Body of pancreas (tissue), 4 donors: ENCODE data around the gene SORCS2.

ENCODE experiments used
- POLR2A ChIP-seq, 3 donors: fragments of 450-650 bp; IDR thresholded peaks; one replicate each; pipeline ENCODE4 v1.6.1; 2016; ENCODE audit warnings: antibody characterized with exemption in 3 of 3, mild to moderate bottlenecking in 2 of 3
- TF ChIP-seq, protein P1 (sequence below), 7 experiments: fragments of 450-650 bp in 4 of 7; fragments of 200-600 bp in 3 of 7; sonication (generic) in 3 of 7; IDR thresholded peaks; one replicate each; pipeline ENCODE4 v1.5.1; 2016 to 2019; ENCODE audit warnings: antibody characterized with exemption in 7 of 7

DNA sequence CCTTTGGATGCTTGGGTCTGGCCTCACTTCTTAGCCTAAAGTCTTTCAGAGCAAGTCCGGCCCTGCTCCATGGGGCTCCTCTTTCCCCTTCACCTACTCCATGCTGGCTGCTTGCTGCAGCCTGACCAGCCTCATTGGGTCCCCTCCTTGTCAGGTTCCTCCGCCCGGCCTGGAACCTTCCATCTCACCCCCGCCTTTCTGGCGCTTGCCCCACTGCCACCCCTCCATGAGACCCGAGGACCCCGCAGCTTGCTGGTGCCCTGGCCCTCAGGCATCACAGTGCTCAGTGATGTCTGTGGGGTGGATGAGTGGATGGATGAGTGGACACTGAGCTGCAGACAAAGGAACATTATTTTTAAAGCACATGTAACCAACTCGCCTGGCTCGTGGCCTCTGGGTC is 24.7 kb downstream of the SORCS2 start:
- TF ChIP-seq, protein P1, sequence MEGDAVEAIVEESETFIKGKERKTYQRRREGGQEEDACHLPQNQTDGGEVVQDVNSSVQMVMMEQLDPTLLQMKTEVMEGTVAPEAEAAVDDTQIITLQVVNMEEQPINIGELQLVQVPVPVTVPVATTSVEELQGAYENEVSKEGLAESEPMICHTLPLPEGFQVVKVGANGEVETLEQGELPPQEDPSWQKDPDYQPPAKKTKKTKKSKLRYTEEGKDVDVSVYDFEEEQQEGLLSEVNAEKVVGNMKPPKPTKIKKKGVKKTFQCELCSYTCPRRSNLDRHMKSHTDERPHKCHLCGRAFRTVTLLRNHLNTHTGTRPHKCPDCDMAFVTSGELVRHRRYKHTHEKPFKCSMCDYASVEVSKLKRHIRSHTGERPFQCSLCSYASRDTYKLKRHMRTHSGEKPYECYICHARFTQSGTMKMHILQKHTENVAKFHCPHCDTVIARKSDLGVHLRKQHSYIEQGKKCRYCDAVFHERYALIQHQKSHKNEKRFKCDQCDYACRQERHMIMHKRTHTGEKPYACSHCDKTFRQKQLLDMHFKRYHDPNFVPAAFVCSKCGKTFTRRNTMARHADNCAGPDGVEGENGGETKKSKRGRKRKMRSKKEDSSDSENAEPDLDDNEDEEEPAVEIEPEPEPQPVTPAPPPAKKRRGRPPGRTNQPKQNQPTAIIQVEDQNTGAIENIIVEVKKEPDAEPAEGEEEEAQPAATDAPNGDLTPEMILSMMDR (IDR thresholded peaks at IDR 0.05): no peak
- no peak for TF ChIP-seq POLR2A (IDR thresholded peaks at IDR 0.05)
